ENCODE results near the gene HAPLN3.
A peak's percentile ranks its signal among the peaks of the same experiment; 100 is the strongest.

HAPLN3 gene

GRCh38 chr15:88878720-88879184 lies 16.6 kb downstream of the HAPLN3 start:
- no peak overlapping the region for H3K4me3 ChIP-seq (ENCODE audit: low read depth, low read length)
- peak; percentile 75 for TF ChIP-seq CTCF (IDR thresholded peaks at IDR 0.05; ENCODE audit: control insufficient read depth, extremely low read depth, insufficient read depth)
- no peak for DNase-seq (ENCODE audit: low read depth)

GRCh38 chr15:88877906-88878305 lies 17.4 kb downstream of the HAPLN3 start:
- TF ChIP-seq CTCF (IDR thresholded peaks at IDR 0.05; ENCODE audit: control insufficient read depth, extremely low read depth, insufficient read depth) = no peak
- H3K4me3 ChIP-seq (ENCODE audit: low read depth, low read length) = no peak overlapping the region
- DNase-seq (ENCODE audit: low read depth) = no peak

GRCh38 chr15:88877415-88877814 lies 17.9 kb downstream of the HAPLN3 start:
- DNase-seq (ENCODE audit: low read depth) = no peak
- H3K4me3 ChIP-seq (ENCODE audit: low read depth, low read length) = no peak overlapping the region
- TF ChIP-seq CTCF (IDR thresholded peaks at IDR 0.05; ENCODE audit: control insufficient read depth, extremely low read depth, insufficient read depth) = no peak

- no peak for TF ChIP-seq CTCF (IDR thresholded peaks at IDR 0.05; ENCODE audit: control insufficient read depth, extremely low read depth, insufficient read depth)
Measured at GRCh38 chr15:88876573-88876972, 18.8 kb downstream of the HAPLN3 start.

GRCh38 chr15:88874684-88875083 lies 20.7 kb downstream of the HAPLN3 start:
- no peak overlapping the region for H3K4me3 ChIP-seq (ENCODE audit: low read depth, low read length)
- no peak for DNase-seq (ENCODE audit: low read depth)
- TF ChIP-seq CTCF (IDR thresholded peaks at IDR 0.05; ENCODE audit: control insufficient read depth, extremely low read depth, insufficient read depth) = no peak

More at GRCh38 chr15:88876573-88876972, 18.8 kb downstream of the HAPLN3 start:
- DNase-seq (ENCODE audit: low read depth) = no peak
- H3K4me3 ChIP-seq (ENCODE audit: low read depth, low read length) = no peak overlapping the region

- no peak for TF ChIP-seq CTCF (IDR thresholded peaks at IDR 0.05; ENCODE audit: control insufficient read depth, extremely low read depth, insufficient read depth)
- no peak for DNase-seq (ENCODE audit: low read depth)
- no peak overlapping the region for H3K4me3 ChIP-seq (ENCODE audit: low read depth, low read length)
Measured at GRCh38 chr15:88874275-88874674, 21.1 kb downstream of the HAPLN3 start.

- no peak for TF ChIP-seq CTCF (IDR thresholded peaks at IDR 0.05; ENCODE audit: control insufficient read depth, extremely low read depth, insufficient read depth)
- no peak for DNase-seq (ENCODE audit: low read depth)
- no peak overlapping the region for H3K4me3 ChIP-seq (ENCODE audit: low read depth, low read length)
Measured at GRCh38 chr15:88873786-88874185, 21.6 kb downstream of the HAPLN3 start.

Data from LNCaP clone FGC (cell line).